ENCODE results near the gene BMP5. TPM values are rescaled to one million over a fixed set of nuclear protein-coding genes. Genes with fewer than 3 reads are reported as not detected.

BMP5 gene
- polyA plus RNA-seq, 1 donor from 2014 or later, result 0.14 TPM

- no peaks in the 10 kb centered on the region for H3F3A ChIP-seq (ENCODE audit: insufficient read depth, low read length, poor library complexity, severe bottlenecking)
- H3K27ac ChIP-seq (ENCODE audit: low read length), result no peak overlapping the region
- no peaks in the 10 kb centered on the region for H4K20me1 ChIP-seq (ENCODE audit: insufficient read depth)
- H3K9ac ChIP-seq (ENCODE audit: low read length), result no peak overlapping the region
- TF ChIP-seq RAD21 (conservative IDR thresholded peaks at IDR 0.05) (no peak), EZH2 (IDR thresholded peaks at IDR 0.05; ENCODE audit: borderline replicate concordance, insufficient read depth, low read length, poor library complexity, severe bottlenecking) (no peak), REST (IDR thresholded peaks at IDR 0.05; ENCODE audit: borderline replicate concordance) (no peak), POLR2AphosphoS5 (IDR thresholded peaks at IDR 0.05) (no peak), SMC3 (conservative IDR thresholded peaks at IDR 0.05; ENCODE audit: poor library complexity) (no peak), EP300 (conservative IDR thresholded peaks at IDR 0.05; ENCODE audit: poor library complexity, severe bottlenecking) (no peak), TAF1 (IDR thresholded peaks at IDR 0.05; ENCODE audit: low read depth) (no peak), CTCF (IDR thresholded peaks at IDR 0.05; ENCODE audit: poor library complexity, severe bottlenecking) (no peak), MXI1 (conservative IDR thresholded peaks at IDR 0.05; ENCODE audit: poor library complexity, severe bottlenecking) (no peak)
- no peaks in the 10 kb centered on the region for H3K27me3 ChIP-seq (ENCODE audit: insufficient read depth, low read depth, low read length)
- H3K9me3 ChIP-seq (ENCODE audit: low read length), result no peaks in the 10 kb centered on the region
- H3K4me3 ChIP-seq (ENCODE audit: low read length), result no peak overlapping the region
- no peak overlapping the region for H3K4me2 ChIP-seq (ENCODE audit: low read length)
- H2AFZ ChIP-seq (ENCODE audit: low read depth, low read length), result no peak overlapping the region
- no peaks in the 10 kb centered on the region for H3K36me3 ChIP-seq (ENCODE audit: insufficient read depth, low read length)
- H3K9me2 ChIP-seq (ENCODE audit: insufficient read depth, low read length), result no peaks in the 10 kb centered on the region
- H3K79me2 ChIP-seq (replicated peaks; ENCODE audit: insufficient read depth, low read length), result no peaks in the 10 kb centered on the region
These were observed 117.0 kb downstream of the BMP5 start for GRCh38 chr6:55758156-55758937.

- H3K4me2 ChIP-seq (ENCODE audit: low read length), result no peak overlapping the region
- no peaks in the 10 kb centered on the region for H3K9me2 ChIP-seq (ENCODE audit: insufficient read depth, low read length)
- H3K9me3 ChIP-seq (ENCODE audit: low read length), result no peaks in the 10 kb centered on the region
- no peak for TF ChIP-seq MXI1 (conservative IDR thresholded peaks at IDR 0.05; ENCODE audit: poor library complexity, severe bottlenecking)
- TF ChIP-seq CTCF (IDR thresholded peaks at IDR 0.05; ENCODE audit: poor library complexity, severe bottlenecking), result no peak
- TF ChIP-seq REST (IDR thresholded peaks at IDR 0.05; ENCODE audit: borderline replicate concordance), result no peak
- TF ChIP-seq TAF1 (IDR thresholded peaks at IDR 0.05; ENCODE audit: low read depth), result no peak
- no peak for TF ChIP-seq EP300 (conservative IDR thresholded peaks at IDR 0.05; ENCODE audit: poor library complexity, severe bottlenecking)
- H3K27ac ChIP-seq (ENCODE audit: low read length), result no peak overlapping the region
- no peak overlapping the region for H2AFZ ChIP-seq (ENCODE audit: low read depth, low read length)
- H4K20me1 ChIP-seq (ENCODE audit: insufficient read depth), result no peaks in the 10 kb centered on the region
- no peaks in the 10 kb centered on the region for H3F3A ChIP-seq (ENCODE audit: insufficient read depth, low read length, poor library complexity, severe bottlenecking)
- H3K36me3 ChIP-seq (ENCODE audit: insufficient read depth, low read length), result no peaks in the 10 kb centered on the region
- no peaks in the 10 kb centered on the region for H3K79me2 ChIP-seq (replicated peaks; ENCODE audit: insufficient read depth, low read length)
- no peaks in the 10 kb centered on the region for H3K27me3 ChIP-seq (ENCODE audit: insufficient read depth, low read depth, low read length)
- H3K4me3 ChIP-seq (ENCODE audit: low read length), result no peak overlapping the region
- no peak overlapping the region for H3K9ac ChIP-seq (ENCODE audit: low read length)
These were observed 118.8 kb downstream of the BMP5 start for GRCh38 chr6:55756531-55757031.
